CD14-positive monocyte (primary cell): ENCODE data around the gene GPATCH2. TPM values are rescaled to one million over a fixed set of nuclear protein-coding genes. Genes with fewer than 3 reads are reported as not detected.

Source experiments
- DNase-seq, 3 donors: peaks; one replicate each; pipeline ENCODE4 v3.0.0-alpha.2; 2011 to 2022
- H2AFZ ChIP-seq: 2 replicates; pipeline ENCODE4 v1.6.0; 2012; ENCODE audit warnings: mild to moderate bottlenecking, low read depth, low read length, inconsistent platforms; ENCODE audit not compliant: insufficient read depth, poor library complexity, severe bottlenecking
- H3K27ac ChIP-seq, 2 donors: 1 replicate in 1 of 2; 2 replicates in 1 of 2; pipeline ENCODE4 v1.5.1; 2012 to 2013; ENCODE audit warnings: low read length in 2 of 2, control low read depth in 1 of 2, inconsistent platforms in 1 of 2, low read depth in 1 of 2, mild to moderate bottlenecking in 1 of 2
- H3K27me3 ChIP-seq, 2 donors: one replicate each; pipeline versions ENCODE4 v1.6.0 to v1.6.1; 2011 to 2013; ENCODE audit warnings: low read length in 2 of 2; ENCODE audit not compliant: control insufficient read depth in 2 of 2, insufficient read depth in 2 of 2
- H3K36me3 ChIP-seq, 2 donors: replicated peaks in 1 of 2; 1 replicate in 1 of 2; 2 replicates in 1 of 2; pipeline versions ENCODE4 v1.5.1 to v1.6.1; 2012 to 2013; ENCODE audit warnings: low read length in 2 of 2, control low read depth in 1 of 2, inconsistent platforms in 1 of 2, mild to moderate bottlenecking in 1 of 2; ENCODE audit not compliant: insufficient read depth in 2 of 2, control insufficient read depth in 1 of 2
- H3K4me1 ChIP-seq, 2 donors: 1 replicate in 1 of 2; 2 replicates in 1 of 2; pipeline versions ENCODE4 v1.5.1 to v1.6.1; 2012 to 2013; ENCODE audit warnings: low read length in 2 of 2, control low read depth in 1 of 2, inconsistent platforms in 1 of 2, mild to moderate bottlenecking in 1 of 2, moderate library complexity in 1 of 2; ENCODE audit not compliant: insufficient read depth in 2 of 2, control insufficient read depth in 1 of 2
- H3K4me2 ChIP-seq: replicated peaks from 2 replicates; pipeline ENCODE3; 2012; ENCODE audit warnings: low read length, moderate library complexity, mild to moderate bottlenecking; ENCODE audit not compliant: poor library complexity, severe bottlenecking; ENCODE audit errors: extremely low read depth
- H3K4me3 ChIP-seq, 3 experiments: fragments of 200-600 bp in 1 of 3; sonication (generic) in 1 of 3; replicated peaks in 1 of 3; 1 replicate in 2 of 3; 2 replicates in 1 of 3; pipeline ENCODE4 v1.5.1; 2011 to 2013; ENCODE audit warnings: low read length in 3 of 3, mild to moderate bottlenecking in 3 of 3, control low read depth in 2 of 3, low read depth in 2 of 3, inconsistent platforms in 1 of 3, moderate library complexity in 1 of 3
- H3K79me2 ChIP-seq: 2 replicates; pipeline ENCODE4 v1.6.0; 2012; ENCODE audit warnings: mild to moderate bottlenecking, control low read depth, inconsistent platforms, low read length, moderate library complexity; ENCODE audit not compliant: insufficient read depth
- H3K9ac ChIP-seq: 2 replicates; pipeline ENCODE4 v1.6.0; 2017; ENCODE audit warnings: low read length, mild to moderate bottlenecking; ENCODE audit not compliant: insufficient read depth, poor library complexity, severe bottlenecking
- H3K9me3 ChIP-seq, 2 donors: replicated peaks in 1 of 2; 1 replicate in 1 of 2; 2 replicates in 1 of 2; pipeline versions ENCODE4 v1.5.1 to v1.6.1; 2012 to 2013; ENCODE audit warnings: low read length in 2 of 2, control low read depth in 1 of 2; ENCODE audit not compliant: control insufficient read depth in 1 of 2, insufficient read depth in 1 of 2
- H4K20me1 ChIP-seq: 2 replicates; pipeline ENCODE4 v1.6.0; 2012; ENCODE audit warnings: mild to moderate bottlenecking, low read length, control low read depth, moderate library complexity; ENCODE audit not compliant: insufficient read depth
- H3K27ac Mint-ChIP-seq, 7 donors: one replicate each; pipeline ENCODE4 v1.8.0; 2020; ENCODE audit warnings: mild to moderate bottlenecking in 7 of 7, mixed read lengths in 7 of 7, moderate library complexity in 6 of 7, inconsistent platforms in 2 of 7
- H3K27me3 Mint-ChIP-seq, 3 donors: one replicate each; pipeline ENCODE4 v1.8.0; 2021 to 2022; ENCODE audit warnings: low read depth in 3 of 3, mild to moderate bottlenecking in 3 of 3, mixed read lengths in 3 of 3, moderate library complexity in 3 of 3, inconsistent platforms in 1 of 3
- H3K36me3 Mint-ChIP-seq, 2 donors: one replicate each; pipeline ENCODE4 v1.8.0; 2020; ENCODE audit warnings: mixed read lengths in 2 of 2, inconsistent platforms in 1 of 2, mild to moderate bottlenecking in 1 of 2
- H3K4me1 Mint-ChIP-seq: one replicate; pipeline ENCODE4 v1.8.0; 2020; ENCODE audit warnings: mild to moderate bottlenecking, mixed read lengths
- H3K4me3 Mint-ChIP-seq, 2 donors: one replicate each; pipeline ENCODE4 v1.8.0; 2020; ENCODE audit warnings: mild to moderate bottlenecking in 2 of 2, mixed read lengths in 2 of 2, moderate library complexity in 1 of 2
- H3K9me3 Mint-ChIP-seq, 7 donors: one replicate each; pipeline ENCODE4 v1.8.0; 2020 to 2022; ENCODE audit warnings: mixed read lengths in 7 of 7, mild to moderate bottlenecking in 6 of 7, moderate library complexity in 6 of 7, inconsistent platforms in 2 of 7
- WGBS: methylation state at CpG from one replicate; pipeline ENCODE4 v1.1.5; 2013; ENCODE audit warnings: missing lambda C conversion rate; ENCODE audit not compliant: insufficient coverage; 5-methylcytosine and 5-hydroxymethylcytosine counted together
- intact Hi-C, 2 donors: fragments of 100-400 bp; cut with micrococcal nuclease; formaldehyde crosslinking; loops; one replicate each; pipeline versions ENCODE4 v1.15.0 to v1.15.1; 2023
- polyA plus RNA-seq, 3 donors: library from polyadenylated mRNA; depleted of rRNA in 1 of 3; unstranded in 2 of 3; stranded (reverse) in 1 of 3; fragments of 300-500 nt in 2 of 3; fragments of >200 nt in 1 of 3; fragmentation: Illumina TruSeq in 2 of 3; gene quantifications; 1 replicate in 2 of 3; 2 replicates in 1 of 3; pipeline ENCODE4 v1.2.3, GENCODE V29; 2012 to 2021
- TF ChIP-seq, protein P1 (sequence below): fragments of 200-600 bp; IDR thresholded peaks from one replicate; pipeline ENCODE4 v1.8.0; 2022; ENCODE audit warnings: antibody characterized with exemption, mild to moderate bottlenecking

The GPATCH2 gene
- polyA plus RNA-seq, 3 donors = 1.8 to 3.4 (median 1.9) TPM

DNA sequence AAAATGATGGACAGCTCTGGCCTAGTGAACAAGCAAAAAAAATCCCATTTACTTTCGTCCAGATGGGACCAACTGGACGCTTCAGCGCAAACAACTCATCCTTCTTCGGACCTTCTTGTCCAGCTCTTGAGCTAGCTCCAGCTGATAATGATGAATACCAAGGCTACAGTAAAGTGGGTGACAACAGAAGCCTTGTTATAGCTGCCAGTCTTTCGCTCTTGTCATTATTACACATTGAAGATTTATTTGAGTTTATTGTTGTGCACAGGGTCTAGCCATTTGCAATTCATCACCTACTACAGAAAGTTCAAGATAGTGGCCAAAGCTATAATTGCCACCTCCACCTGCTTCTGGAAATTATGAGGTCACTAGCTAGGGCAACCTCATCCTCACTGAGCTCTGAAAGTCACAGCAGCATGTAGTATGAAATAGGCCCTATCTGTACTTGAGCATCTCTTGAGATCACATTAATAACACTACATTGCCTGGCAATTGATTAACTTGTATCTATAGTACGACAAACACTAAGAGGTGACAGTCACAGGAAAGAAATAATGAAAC, 76.9 kb downstream of the GPATCH2 start:
- H2AFZ ChIP-seq = no peak overlapping the region
- DNase-seq = no peak
- H3K79me2 ChIP-seq = no peaks in the 10 kb centered on the region
- Mint-ChIP-seq H3K27ac (no peak overlapping the region), H3K9me3 (peaks cover 0 to 5% (median under 1%) of the 10 kb centered on the region in 7 donors), H3K27me3 (peaks cover 0 to 2% (median 0%) of the 10 kb centered on the region in 3 donors), H3K4me3 (no peak overlapping the region), H3K4me1 (no peaks in the 10 kb centered on the region), H3K36me3 (no peaks in the 10 kb centered on the region)
- H4K20me1 ChIP-seq = no peaks in the 10 kb centered on the region
- TF ChIP-seq, protein P1, sequence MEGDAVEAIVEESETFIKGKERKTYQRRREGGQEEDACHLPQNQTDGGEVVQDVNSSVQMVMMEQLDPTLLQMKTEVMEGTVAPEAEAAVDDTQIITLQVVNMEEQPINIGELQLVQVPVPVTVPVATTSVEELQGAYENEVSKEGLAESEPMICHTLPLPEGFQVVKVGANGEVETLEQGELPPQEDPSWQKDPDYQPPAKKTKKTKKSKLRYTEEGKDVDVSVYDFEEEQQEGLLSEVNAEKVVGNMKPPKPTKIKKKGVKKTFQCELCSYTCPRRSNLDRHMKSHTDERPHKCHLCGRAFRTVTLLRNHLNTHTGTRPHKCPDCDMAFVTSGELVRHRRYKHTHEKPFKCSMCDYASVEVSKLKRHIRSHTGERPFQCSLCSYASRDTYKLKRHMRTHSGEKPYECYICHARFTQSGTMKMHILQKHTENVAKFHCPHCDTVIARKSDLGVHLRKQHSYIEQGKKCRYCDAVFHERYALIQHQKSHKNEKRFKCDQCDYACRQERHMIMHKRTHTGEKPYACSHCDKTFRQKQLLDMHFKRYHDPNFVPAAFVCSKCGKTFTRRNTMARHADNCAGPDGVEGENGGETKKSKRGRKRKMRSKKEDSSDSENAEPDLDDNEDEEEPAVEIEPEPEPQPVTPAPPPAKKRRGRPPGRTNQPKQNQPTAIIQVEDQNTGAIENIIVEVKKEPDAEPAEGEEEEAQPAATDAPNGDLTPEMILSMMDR = no peak
- H3K4me3 ChIP-seq = no peak overlapping the region
- H3K4me1 ChIP-seq = no peaks in the 10 kb centered on the region
- H3K36me3 ChIP-seq = no peaks in the 10 kb centered on the region
- intact Hi-C loops = no loop called here
- WGBS = 100% methylated on average over 2 of the region's 6 CpGs
- no peak overlapping the region for H3K27ac ChIP-seq
- no peak overlapping the region for H3K4me2 ChIP-seq
- no peaks in the 10 kb centered on the region for H3K27me3 ChIP-seq
- no peaks in the 10 kb centered on the region for H3K9me3 ChIP-seq
- no peak overlapping the region for H3K9ac ChIP-seq

DNA sequence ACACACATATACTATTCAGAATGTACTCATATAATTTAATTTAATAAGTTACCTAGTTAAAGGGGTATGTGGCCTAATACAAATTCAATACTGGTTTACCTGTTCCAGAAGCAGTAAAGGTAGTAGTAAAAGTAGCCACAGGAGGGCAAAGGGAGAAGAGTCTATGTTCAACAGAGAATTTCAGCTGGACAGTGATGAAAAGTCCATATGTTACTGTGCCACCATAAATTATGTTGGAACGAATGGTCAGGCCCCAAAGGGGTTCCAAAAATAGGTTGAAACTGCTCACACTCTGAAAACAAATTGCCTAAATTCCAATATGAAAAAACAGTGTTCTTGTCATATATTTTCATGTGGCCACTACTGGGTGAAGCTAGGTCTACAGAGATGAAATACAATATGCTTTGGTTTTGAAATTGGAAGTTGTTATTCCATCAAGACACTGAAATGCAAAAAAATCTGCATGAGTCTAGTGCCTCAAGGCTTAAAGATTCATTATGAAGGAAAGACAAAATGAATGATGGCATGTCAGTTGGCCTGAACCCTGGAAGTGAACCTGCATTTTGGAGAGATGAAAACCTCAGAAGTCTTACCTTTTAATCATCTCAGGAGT, 78.4 kb downstream of the GPATCH2 start:
- H3K4me3 ChIP-seq = no peak overlapping the region
- no peaks in the 10 kb centered on the region for H3K4me1 ChIP-seq
- H3K4me2 ChIP-seq = no peak overlapping the region
- no peaks in the 10 kb centered on the region for H3K79me2 ChIP-seq
- no peak overlapping the region for H3K4me3 Mint-ChIP-seq
- H3K9me3 ChIP-seq = peaks cover 6 to 7% of the 10 kb centered on the region in 2 donors
- no peak for DNase-seq
- H4K20me1 ChIP-seq = no peaks in the 10 kb centered on the region
- H3K36me3 Mint-ChIP-seq = peaks cover 0 to 3% of the 10 kb centered on the region in 2 donors
- no peaks in the 10 kb centered on the region for H3K4me1 Mint-ChIP-seq
- TF ChIP-seq, protein P1 = no peak
- intact Hi-C loops = no loop called here
- no peak overlapping the region for H2AFZ ChIP-seq
- no peak overlapping the region for H3K27ac Mint-ChIP-seq
- H3K27ac ChIP-seq = no peak overlapping the region
- no peaks in the 10 kb centered on the region for H3K27me3 Mint-ChIP-seq
- peaks cover 7 to 15% (median 10%) of the 10 kb centered on the region in 7 donors for H3K9me3 Mint-ChIP-seq
- WGBS = 100% methylated on average over 1 of the region's 1 CpG
- H3K9ac ChIP-seq = no peak overlapping the region
- H3K36me3 ChIP-seq = no peaks in the 10 kb centered on the region
- H3K27me3 ChIP-seq = no peaks in the 10 kb centered on the region
